Measurements from ENCODE around the gene KDM1A.
"Not testable (repeated sequence)": the region's sequence is repeated elsewhere in the genome, so short reads cannot be mapped to it uniquely, and the experiment has no call there.

Gene KDM1A

DNA sequence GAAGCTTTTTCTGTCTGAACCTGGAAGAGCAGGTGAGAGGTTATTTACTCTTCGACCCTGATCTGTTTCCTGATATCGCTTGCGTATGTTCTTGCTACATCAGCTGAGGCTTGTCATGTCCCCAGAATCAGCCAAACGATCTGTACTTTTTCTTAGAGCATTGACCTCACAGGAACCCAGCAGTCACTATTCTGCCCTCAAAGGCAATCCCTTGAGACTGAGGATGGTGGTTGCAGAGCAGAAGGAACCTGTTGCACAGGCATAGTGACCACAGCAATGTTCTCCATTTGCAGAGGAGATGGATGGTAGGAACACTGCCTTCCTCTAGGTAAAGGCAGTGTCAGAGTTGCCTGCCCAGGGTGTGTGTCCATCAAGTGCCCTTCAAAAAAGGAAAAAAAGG is 35.3 kb upstream of the KDM1A start:
- no peaks in the 10 kb centered on the region for H3K36me3 ChIP-seq (ENCODE audit: insufficient read depth, low read length)
- no peaks in the 10 kb centered on the region for H3K9me2 ChIP-seq (replicated peaks; ENCODE audit: low read depth, low read length)
- no peak overlapping the region for H2AFZ ChIP-seq (ENCODE audit: low read length)
- H4K20me1 ChIP-seq (ENCODE audit: insufficient read depth, low read length, poor library complexity, severe bottlenecking), result no peaks in the 10 kb centered on the region
- TF ChIP-seq, protein P1, sequence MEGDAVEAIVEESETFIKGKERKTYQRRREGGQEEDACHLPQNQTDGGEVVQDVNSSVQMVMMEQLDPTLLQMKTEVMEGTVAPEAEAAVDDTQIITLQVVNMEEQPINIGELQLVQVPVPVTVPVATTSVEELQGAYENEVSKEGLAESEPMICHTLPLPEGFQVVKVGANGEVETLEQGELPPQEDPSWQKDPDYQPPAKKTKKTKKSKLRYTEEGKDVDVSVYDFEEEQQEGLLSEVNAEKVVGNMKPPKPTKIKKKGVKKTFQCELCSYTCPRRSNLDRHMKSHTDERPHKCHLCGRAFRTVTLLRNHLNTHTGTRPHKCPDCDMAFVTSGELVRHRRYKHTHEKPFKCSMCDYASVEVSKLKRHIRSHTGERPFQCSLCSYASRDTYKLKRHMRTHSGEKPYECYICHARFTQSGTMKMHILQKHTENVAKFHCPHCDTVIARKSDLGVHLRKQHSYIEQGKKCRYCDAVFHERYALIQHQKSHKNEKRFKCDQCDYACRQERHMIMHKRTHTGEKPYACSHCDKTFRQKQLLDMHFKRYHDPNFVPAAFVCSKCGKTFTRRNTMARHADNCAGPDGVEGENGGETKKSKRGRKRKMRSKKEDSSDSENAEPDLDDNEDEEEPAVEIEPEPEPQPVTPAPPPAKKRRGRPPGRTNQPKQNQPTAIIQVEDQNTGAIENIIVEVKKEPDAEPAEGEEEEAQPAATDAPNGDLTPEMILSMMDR (conservative IDR thresholded peaks at IDR 0.05; ENCODE audit: low read length), result no peak
- TF ChIP-seq EZH2phosphoT487 (IDR thresholded peaks at IDR 0.05; ENCODE audit: borderline replicate concordance), result no peak
- H3K9ac ChIP-seq (ENCODE audit: low read depth, low read length, poor library complexity, severe bottlenecking), result no peak overlapping the region
- H3K27me3 ChIP-seq (ENCODE audit: insufficient read depth, low read length, poor library complexity, severe bottlenecking), result no peaks in the 10 kb centered on the region
- H3K9me3 ChIP-seq (ENCODE audit: insufficient read depth, low read depth, low read length), result no peaks in the 10 kb centered on the region
- H3K4me3 ChIP-seq (ENCODE audit: low read length, poor library complexity, severe bottlenecking), result no peak overlapping the region
- no peak overlapping the region for H3K4me2 ChIP-seq (ENCODE audit: low read depth, low read length, poor library complexity, severe bottlenecking)
- no peaks in the 10 kb centered on the region for H3F3A ChIP-seq (ENCODE audit: low read depth)
- H3K4me1 ChIP-seq (ENCODE audit: insufficient read depth, low read length, poor library complexity, severe bottlenecking), result no peaks in the 10 kb centered on the region
- H3K79me2 ChIP-seq (ENCODE audit: insufficient read depth, low read length), result no peaks in the 10 kb centered on the region

DNA sequence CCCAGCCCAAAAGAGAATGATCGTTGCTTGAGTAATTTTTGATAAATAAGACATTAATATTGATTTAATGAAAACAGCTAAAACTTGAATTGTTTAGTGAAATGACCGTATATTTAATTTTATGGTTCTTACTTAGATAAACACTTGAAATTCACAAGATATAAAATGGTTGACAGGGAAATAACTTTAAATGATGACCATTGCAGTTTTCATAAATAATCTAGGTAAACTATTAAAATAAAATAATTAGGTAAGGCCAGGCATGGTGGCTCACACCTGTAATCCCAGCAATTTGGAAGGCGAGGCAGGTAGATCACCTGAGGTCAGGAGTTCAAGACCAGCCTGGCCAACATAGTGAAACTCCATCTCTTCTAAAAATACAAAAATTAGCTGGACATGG is 26.9 kb upstream of the KDM1A start:
- not testable (repeated sequence) for H3K36me3 ChIP-seq (ENCODE audit: insufficient read depth, low read length); H3K4me3 ChIP-seq (ENCODE audit: low read length, poor library complexity, severe bottlenecking); H2AFZ ChIP-seq (ENCODE audit: low read length); H4K20me1 ChIP-seq (ENCODE audit: insufficient read depth, low read length, poor library complexity, severe bottlenecking); H3K27me3 ChIP-seq (ENCODE audit: insufficient read depth, low read length, poor library complexity, severe bottlenecking); H3K4me2 ChIP-seq (ENCODE audit: low read depth, low read length, poor library complexity, severe bottlenecking); H3K4me1 ChIP-seq (ENCODE audit: insufficient read depth, low read length, poor library complexity, severe bottlenecking); H3K79me2 ChIP-seq (ENCODE audit: insufficient read depth, low read length); H3K9ac ChIP-seq (ENCODE audit: low read depth, low read length, poor library complexity, severe bottlenecking); H3F3A ChIP-seq (ENCODE audit: low read depth); H3K9me2 ChIP-seq (replicated peaks; ENCODE audit: low read depth, low read length)
- peaks cover 12% of the 10 kb centered on the region; the same call in 1 of the 2 replicates for H3K9me3 ChIP-seq (ENCODE audit: insufficient read depth, low read depth, low read length)

DNA sequence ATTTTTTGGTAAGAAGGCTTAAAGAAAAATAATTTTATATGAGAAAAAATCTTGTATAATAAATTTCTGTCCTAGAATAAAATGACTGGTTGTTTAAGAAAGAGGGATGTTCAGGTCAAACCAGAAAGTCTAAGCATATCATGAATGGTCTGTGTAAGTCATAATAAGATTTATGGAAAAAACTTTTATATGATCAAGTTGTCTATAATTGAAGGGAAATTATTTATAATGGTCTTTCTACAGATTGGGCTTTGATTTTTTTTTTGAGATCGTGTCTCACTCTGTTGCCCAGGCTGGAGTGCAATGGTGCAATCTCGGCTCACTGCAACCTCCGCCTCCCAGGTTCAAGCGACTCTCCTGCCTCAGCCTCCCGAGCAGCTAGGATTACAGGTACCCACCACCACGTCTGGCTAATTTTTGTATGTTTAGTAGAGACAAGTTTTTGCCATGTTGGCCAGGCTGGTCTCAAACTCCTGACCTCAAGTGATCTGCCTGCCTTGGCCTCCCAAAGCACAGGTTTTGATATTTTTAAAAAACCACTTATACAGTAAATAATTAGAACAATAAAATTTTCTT is 26.0 kb upstream of the KDM1A start:
- not testable (repeated sequence) for H3K36me3 ChIP-seq (ENCODE audit: insufficient read depth, low read length); H3K27me3 ChIP-seq (ENCODE audit: insufficient read depth, low read length, poor library complexity, severe bottlenecking); H2AFZ ChIP-seq (ENCODE audit: low read length); H3K9me2 ChIP-seq (replicated peaks; ENCODE audit: low read depth, low read length); H3K79me2 ChIP-seq (ENCODE audit: insufficient read depth, low read length); H4K20me1 ChIP-seq (ENCODE audit: insufficient read depth, low read length, poor library complexity, severe bottlenecking); H3K4me2 ChIP-seq (ENCODE audit: low read depth, low read length, poor library complexity, severe bottlenecking); H3F3A ChIP-seq (ENCODE audit: low read depth); H3K4me3 ChIP-seq (ENCODE audit: low read length, poor library complexity, severe bottlenecking); H3K9ac ChIP-seq (ENCODE audit: low read depth, low read length, poor library complexity, severe bottlenecking); H3K4me1 ChIP-seq (ENCODE audit: insufficient read depth, low read length, poor library complexity, severe bottlenecking)
- H3K9me3 ChIP-seq (ENCODE audit: insufficient read depth, low read depth, low read length), result peaks cover 12% of the 10 kb centered on the region; the same call in 1 of the 2 replicates

DNA sequence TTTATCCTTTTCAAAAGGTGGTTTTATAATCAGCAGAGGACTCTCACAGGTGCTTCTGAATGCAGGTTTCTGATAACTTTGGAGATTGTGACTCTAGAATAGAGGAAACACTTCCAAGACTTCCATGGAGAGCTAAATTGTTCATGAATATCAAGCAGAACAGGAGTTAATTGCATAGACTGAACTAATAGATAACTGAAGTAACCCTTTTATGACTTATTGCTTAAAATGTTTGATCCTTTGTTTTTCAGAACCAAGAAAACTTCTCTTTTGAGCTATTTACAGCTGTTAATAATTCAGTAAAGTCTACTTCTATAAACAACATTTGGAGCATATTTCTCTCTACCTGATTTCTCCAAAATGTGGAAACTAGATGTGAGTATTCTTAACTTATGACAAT is 23.5 kb upstream of the KDM1A start:
- Histone ChIP-seq H3K9me2 (replicated peaks; ENCODE audit: low read depth, low read length) (no peaks in the 10 kb centered on the region), H2AFZ (ENCODE audit: low read length) (no peak overlapping the region), H3K79me2 (ENCODE audit: insufficient read depth, low read length) (no peaks in the 10 kb centered on the region), H3K4me3 (ENCODE audit: low read length, poor library complexity, severe bottlenecking) (no peak overlapping the region), H3F3A (ENCODE audit: low read depth) (no peaks in the 10 kb centered on the region), H3K27me3 (ENCODE audit: insufficient read depth, low read length, poor library complexity, severe bottlenecking) (no peaks in the 10 kb centered on the region), H3K4me2 (ENCODE audit: low read depth, low read length, poor library complexity, severe bottlenecking) (no peak overlapping the region), H3K36me3 (ENCODE audit: insufficient read depth, low read length) (no peaks in the 10 kb centered on the region), H3K4me1 (ENCODE audit: insufficient read depth, low read length, poor library complexity, severe bottlenecking) (no peaks in the 10 kb centered on the region), H4K20me1 (ENCODE audit: insufficient read depth, low read length, poor library complexity, severe bottlenecking) (no peaks in the 10 kb centered on the region), H3K9me3 (ENCODE audit: insufficient read depth, low read depth, low read length) (peaks cover 12% of the 10 kb centered on the region; the same call in 1 of the 2 replicates), H3K9ac (ENCODE audit: low read depth, low read length, poor library complexity, severe bottlenecking) (no peak overlapping the region)
- no peak for TF ChIP-seq EZH2phosphoT487 (IDR thresholded peaks at IDR 0.05; ENCODE audit: borderline replicate concordance)
- TF ChIP-seq, protein P1 (conservative IDR thresholded peaks at IDR 0.05; ENCODE audit: low read length), result no peak

DNA sequence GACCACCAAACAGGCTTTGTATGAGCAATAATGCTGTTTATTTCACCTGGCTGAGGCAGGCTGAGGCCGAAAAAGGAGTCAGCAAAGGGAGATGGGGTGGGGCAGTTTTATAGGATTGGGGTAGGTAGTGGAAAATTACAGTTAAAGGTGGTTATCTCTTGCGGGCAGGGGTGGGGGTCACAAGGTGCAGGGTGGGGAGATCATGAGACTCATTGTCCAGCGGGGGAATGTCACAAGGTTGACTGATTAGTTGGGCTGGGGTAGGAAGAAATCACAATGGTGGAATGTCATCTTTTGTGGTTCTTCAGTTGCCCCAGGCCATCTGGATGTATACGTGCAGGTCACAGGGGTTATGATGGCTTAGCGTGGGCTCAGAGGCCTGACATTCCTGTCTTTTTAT is 21.7 kb upstream of the KDM1A start:
- H2AFZ ChIP-seq (ENCODE audit: low read length); H3K9ac ChIP-seq (ENCODE audit: low read depth, low read length, poor library complexity, severe bottlenecking); H3K9me2 ChIP-seq (replicated peaks; ENCODE audit: low read depth, low read length); H3K4me3 ChIP-seq (ENCODE audit: low read length, poor library complexity, severe bottlenecking); H3K36me3 ChIP-seq (ENCODE audit: insufficient read depth, low read length); H4K20me1 ChIP-seq (ENCODE audit: insufficient read depth, low read length, poor library complexity, severe bottlenecking); H3K79me2 ChIP-seq (ENCODE audit: insufficient read depth, low read length); H3K4me1 ChIP-seq (ENCODE audit: insufficient read depth, low read length, poor library complexity, severe bottlenecking); H3F3A ChIP-seq (ENCODE audit: low read depth); H3K4me2 ChIP-seq (ENCODE audit: low read depth, low read length, poor library complexity, severe bottlenecking); H3K27me3 ChIP-seq (ENCODE audit: insufficient read depth, low read length, poor library complexity, severe bottlenecking): not testable (repeated sequence)
- peaks cover 12% of the 10 kb centered on the region; the same call in 1 of the 2 replicates for H3K9me3 ChIP-seq (ENCODE audit: insufficient read depth, low read depth, low read length)

DNA sequence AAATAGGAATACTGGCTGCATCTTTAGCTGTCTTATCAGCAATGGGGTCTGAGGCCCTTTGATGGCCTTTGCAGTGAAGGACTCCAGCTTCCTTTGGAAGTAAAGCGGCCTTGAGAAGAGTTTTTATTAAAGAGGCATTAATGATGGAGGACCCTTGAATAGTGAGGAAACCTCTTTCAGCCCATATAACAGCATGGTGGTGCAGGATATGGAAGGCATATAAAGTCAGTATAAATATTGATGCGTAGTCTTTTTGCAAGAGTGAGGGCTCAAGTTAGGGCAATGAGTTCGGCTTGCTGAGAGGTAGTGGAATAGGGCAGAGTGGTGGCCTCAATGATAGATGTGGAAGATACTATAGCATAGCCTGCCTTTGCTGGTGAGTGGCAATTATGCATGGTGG is 19.1 kb upstream of the KDM1A start:
- H3K9me3 ChIP-seq (ENCODE audit: insufficient read depth, low read depth, low read length); H3K27me3 ChIP-seq (ENCODE audit: insufficient read depth, low read length, poor library complexity, severe bottlenecking); H2AFZ ChIP-seq (ENCODE audit: low read length); H3K9ac ChIP-seq (ENCODE audit: low read depth, low read length, poor library complexity, severe bottlenecking); H3K36me3 ChIP-seq (ENCODE audit: insufficient read depth, low read length); H3K4me2 ChIP-seq (ENCODE audit: low read depth, low read length, poor library complexity, severe bottlenecking); H3K4me1 ChIP-seq (ENCODE audit: insufficient read depth, low read length, poor library complexity, severe bottlenecking); H4K20me1 ChIP-seq (ENCODE audit: insufficient read depth, low read length, poor library complexity, severe bottlenecking); H3F3A ChIP-seq (ENCODE audit: low read depth); H3K4me3 ChIP-seq (ENCODE audit: low read length, poor library complexity, severe bottlenecking); H3K9me2 ChIP-seq (replicated peaks; ENCODE audit: low read depth, low read length); H3K79me2 ChIP-seq (ENCODE audit: insufficient read depth, low read length): not testable (repeated sequence)
